AG04449 (cell line): ENCODE data around the gene MGLL.

ENCODE experiments used
- CTCF ChIA-PET: fragments of 350-600 bp; formaldehyde crosslinking; extraction: SDS; loops from one replicate; lab custom pipeline; 2021; ENCODE audit warnings: antibody characterized with exemption; lab: Yijun Ruan, JAX
- POLR2A ChIA-PET: fragments of 400-600, 350-600 bp; formaldehyde crosslinking; extraction: SDS; loops from one replicate; lab custom pipeline; 2020; ENCODE audit warnings: antibody characterized with exemption, inconsistent platforms; lab: Yijun Ruan, JAX
- DNase-seq: peaks from one replicate; pipeline ENCODE4 v3.0.0-alpha.2; 2010; ENCODE audit warnings: low read depth, low spot score
- H3K4me3 ChIP-seq: 2 replicates; pipeline ENCODE4 v1.5.1; 2011; ENCODE audit warnings: low read depth, mild to moderate bottlenecking, control low read depth, low read length
- TF ChIP-seq, protein P1 (sequence below): IDR thresholded peaks from one replicate; pipeline ENCODE4 v1.5.1; 2011; ENCODE audit warnings: mild to moderate bottlenecking, moderate library complexity, low read length, control low read depth, inconsistent platforms; ENCODE audit not compliant: insufficient read depth; ENCODE audit errors: missing control alignments

The MGLL gene

DNA sequence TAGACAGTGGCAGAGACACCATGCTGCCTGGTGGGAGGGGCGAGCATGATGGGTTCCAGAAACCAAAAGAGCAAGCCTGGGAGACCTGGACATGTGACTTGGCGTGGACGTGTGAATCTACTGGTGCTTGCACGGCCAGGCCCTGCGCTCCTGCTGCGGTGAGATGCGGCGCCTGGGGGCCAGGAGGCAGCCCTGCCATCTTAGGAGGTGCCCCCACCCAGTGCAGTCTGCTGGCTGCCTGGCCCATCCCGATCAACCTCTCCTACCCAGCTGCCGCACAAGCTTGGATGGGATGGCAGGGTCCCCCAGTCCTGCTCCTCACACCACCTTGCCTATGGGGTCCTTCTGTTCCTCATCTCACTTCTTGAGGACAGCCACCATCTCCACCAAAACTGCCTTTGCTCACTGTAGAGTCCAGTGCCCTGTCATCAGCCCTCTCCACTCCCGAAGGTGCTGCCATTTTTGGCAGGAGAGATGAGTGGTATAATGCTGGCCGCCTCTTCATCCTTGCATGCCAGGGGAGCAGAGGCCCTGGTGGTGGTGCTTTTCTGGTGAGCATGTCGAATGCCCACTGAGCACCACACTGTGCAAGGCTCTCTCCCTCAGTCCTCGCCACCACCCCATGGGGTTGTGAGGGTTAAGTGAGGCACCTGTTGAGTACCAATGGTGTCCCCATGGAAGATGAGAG lies 152.6 kb downstream of the MGLL start:
- DNase-seq, result no peak
- POLR2A ChIA-PET, result no interaction called here
- no peak overlapping the region for H3K4me3 ChIP-seq
- CTCF ChIA-PET, result interaction anchor here (0.9 to 2.1 kb wide), 2 partner anchors 18 to 26 kb away, joined by 3 to 9 read pairs; no protein-coding TSS in a partner anchor
- TF ChIP-seq, protein P1, sequence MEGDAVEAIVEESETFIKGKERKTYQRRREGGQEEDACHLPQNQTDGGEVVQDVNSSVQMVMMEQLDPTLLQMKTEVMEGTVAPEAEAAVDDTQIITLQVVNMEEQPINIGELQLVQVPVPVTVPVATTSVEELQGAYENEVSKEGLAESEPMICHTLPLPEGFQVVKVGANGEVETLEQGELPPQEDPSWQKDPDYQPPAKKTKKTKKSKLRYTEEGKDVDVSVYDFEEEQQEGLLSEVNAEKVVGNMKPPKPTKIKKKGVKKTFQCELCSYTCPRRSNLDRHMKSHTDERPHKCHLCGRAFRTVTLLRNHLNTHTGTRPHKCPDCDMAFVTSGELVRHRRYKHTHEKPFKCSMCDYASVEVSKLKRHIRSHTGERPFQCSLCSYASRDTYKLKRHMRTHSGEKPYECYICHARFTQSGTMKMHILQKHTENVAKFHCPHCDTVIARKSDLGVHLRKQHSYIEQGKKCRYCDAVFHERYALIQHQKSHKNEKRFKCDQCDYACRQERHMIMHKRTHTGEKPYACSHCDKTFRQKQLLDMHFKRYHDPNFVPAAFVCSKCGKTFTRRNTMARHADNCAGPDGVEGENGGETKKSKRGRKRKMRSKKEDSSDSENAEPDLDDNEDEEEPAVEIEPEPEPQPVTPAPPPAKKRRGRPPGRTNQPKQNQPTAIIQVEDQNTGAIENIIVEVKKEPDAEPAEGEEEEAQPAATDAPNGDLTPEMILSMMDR, result no peak

DNA sequence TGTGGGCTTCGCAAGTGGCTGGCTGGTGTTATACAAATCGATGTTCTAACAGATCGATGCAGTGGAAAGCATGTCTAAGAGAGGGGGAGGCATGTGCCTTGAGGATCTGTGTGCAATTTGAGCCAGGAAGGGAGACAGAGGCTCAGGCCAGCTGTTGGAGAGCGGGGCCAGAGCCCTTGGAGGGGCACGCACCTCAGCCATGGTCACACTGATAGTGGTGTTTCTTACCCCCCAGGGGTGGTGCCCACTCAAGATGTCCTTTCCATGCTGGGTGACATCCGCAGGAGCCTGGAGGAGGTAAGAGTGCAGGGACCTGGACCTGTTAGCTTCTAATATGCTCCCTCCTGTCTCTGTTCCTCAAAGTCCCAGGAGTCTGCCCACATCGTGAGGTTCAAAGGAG lies 153.4 kb downstream of the MGLL start:
- TF ChIP-seq, protein P1, result no peak
- ChIA-PET CTCF (no interaction called here), POLR2A (no interaction called here)
- H3K4me3 ChIP-seq, result no peak overlapping the region
- DNase-seq, result no peak

DNA sequence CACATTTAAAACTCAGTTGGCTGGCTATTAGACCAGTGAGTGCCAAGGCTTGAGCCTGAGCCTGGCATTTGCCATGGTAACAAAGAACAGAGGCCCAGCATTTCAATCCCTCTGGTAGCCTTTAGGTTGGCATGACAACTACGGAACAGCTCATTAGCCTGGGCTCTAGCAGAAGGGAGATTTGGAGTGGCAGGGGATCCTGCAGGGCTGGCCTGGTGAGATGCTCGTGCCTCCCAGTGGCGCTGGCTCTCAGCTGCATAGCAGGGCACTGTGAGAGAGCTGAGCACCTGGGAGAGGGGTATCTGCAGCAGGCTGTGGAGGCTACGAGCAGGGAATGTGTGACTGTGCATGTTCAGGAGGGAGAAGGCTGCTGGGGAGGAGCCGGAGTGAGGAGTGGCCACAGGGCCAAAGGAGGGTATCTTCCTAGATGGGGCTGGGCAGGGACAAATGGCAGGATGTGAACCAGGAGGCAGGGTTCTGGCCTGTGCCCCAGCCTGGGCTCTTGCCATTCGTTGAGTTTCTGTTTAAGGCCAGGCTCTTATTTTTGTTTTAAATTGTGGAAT lies 155.1 kb downstream of the MGLL start:
- ChIA-PET CTCF (no interaction called here), POLR2A (no interaction called here)
- DNase-seq, result no peak
- TF ChIP-seq, protein P1, result no peak
- H3K4me3 ChIP-seq, result no peak overlapping the region

DNA sequence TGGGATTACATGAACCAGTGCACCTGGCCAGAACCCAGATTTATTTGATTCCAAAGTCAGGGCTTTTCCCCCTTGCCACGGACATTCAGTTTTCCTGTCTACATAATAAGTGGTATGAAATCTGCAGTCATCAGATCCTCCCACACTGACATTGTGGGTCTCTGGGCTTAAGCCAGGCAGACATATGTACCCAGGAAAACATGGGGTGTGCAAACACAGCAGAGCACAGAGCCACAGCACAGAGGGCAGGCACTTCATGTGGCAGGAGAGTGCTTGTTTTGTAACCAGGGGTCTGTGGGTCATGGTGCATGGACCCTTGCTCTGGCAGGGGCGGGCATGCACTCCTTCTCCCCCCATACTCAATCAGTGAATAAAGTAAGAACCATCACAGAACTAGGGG lies 155.6 kb downstream of the MGLL start:
- no peak overlapping the region for H3K4me3 ChIP-seq
- POLR2A ChIA-PET, result interaction anchor here (0.6 kb wide), 1 partner anchor 382 kb away, joined by 3 read pairs; no protein-coding TSS in a partner anchor
- CTCF ChIA-PET, result interaction anchor here (0.6 kb wide), 1 partner anchor 66 kb away, joined by 3 read pairs; no protein-coding TSS in a partner anchor
- DNase-seq, result no peak
- TF ChIP-seq, protein P1, result no peak

DNA sequence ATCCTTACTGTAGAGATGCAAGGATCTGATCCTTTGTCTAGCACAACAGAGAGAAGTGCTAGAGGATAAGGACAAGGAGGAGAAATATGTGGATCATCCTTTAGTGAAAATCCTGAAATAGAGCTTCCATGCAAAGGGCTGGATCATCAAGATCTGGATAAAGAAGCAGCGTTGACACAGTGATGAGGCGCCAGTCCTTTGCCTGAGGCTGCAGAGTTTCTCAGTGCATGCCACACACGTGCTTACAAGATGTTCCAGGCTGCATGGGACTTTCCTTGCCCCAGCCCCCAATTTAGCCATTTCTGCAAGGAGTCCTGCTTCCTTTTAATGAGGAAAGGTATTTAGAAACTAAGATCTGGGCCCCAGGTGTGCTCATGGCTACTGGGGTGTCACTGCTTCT lies 156.7 kb downstream of the MGLL start:
- no peak overlapping the region for H3K4me3 ChIP-seq
- DNase-seq, result no peak
- ChIA-PET POLR2A (no interaction called here), CTCF (no interaction called here)
- TF ChIP-seq, protein P1, result no peak

DNA sequence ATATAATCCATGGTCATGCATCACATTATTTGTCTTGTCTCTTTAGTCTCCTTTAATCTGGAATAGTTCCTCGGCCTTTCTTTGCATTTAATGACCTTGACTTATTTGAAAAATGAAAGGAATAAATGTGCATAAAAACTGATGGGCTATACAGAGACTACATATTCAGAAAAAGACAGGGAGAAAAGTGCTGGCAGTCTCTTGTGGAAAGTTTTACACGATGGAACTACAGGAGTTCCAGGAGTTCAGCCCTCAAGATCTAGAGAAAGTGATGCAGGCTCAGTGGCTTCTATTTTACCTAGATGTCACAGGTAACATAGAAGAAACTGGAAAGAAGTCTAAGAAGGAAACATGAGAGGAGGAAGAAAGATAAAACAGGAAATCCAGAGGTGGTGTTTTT lies 157.2 kb downstream of the MGLL start:
- no peak for DNase-seq
- POLR2A ChIA-PET, result no interaction called here
- CTCF ChIA-PET, result no interaction called here
- no peak overlapping the region for H3K4me3 ChIP-seq
- TF ChIP-seq, protein P1, result no peak
